PFSK-1 (cell line): ENCODE data around the gene SLC6A19.

Experiments
- FOXP2 ChIP-seq: optimal IDR thresholded peaks from 2 replicates; pipeline ENCODE3; 2011; ENCODE audit warnings: borderline replicate concordance, control low read depth, inconsistent platforms; ENCODE audit not compliant: insufficient read depth; ENCODE audit errors: extremely low read length, extremely low read depth
- POLR2AphosphoS5 ChIP-seq: IDR thresholded peaks from 2 replicates; pipeline ENCODE4 v1.6.1; 2012; ENCODE audit warnings: low read depth, mild to moderate bottlenecking, control low read depth, low read length, moderate library complexity
- REST ChIP-seq, 2 experiments: IDR thresholded peaks; 2 replicates each; pipeline versions ENCODE4 v1.6.1 to v1.8.0; 2011 to 2012; ENCODE audit warnings: low read depth in 2 of 2, low read length in 2 of 2, control low read depth in 1 of 2, inconsistent platforms in 1 of 2, mild to moderate bottlenecking in 1 of 2, moderate library complexity in 1 of 2; ENCODE audit not compliant: insufficient read depth in 1 of 2
- SIN3A ChIP-seq: IDR thresholded peaks from 2 replicates; pipeline ENCODE4 v1.6.1; 2012; ENCODE audit warnings: mild to moderate bottlenecking, low read length, moderate library complexity, borderline replicate concordance; ENCODE audit not compliant: insufficient read depth
- TAF1 ChIP-seq: IDR thresholded peaks from 2 replicates; pipeline ENCODE4 v1.6.1; 2012; ENCODE audit warnings: low read length, control low read depth, borderline replicate concordance; ENCODE audit not compliant: insufficient read depth

- TF ChIP-seq REST (IDR thresholded peaks at IDR 0.05; ENCODE audit: insufficient read depth in 1 of 2, low read depth in 2 of 2, low read length in 2 of 2) (no peak), POLR2AphosphoS5 (no peak), TAF1 (no peak), SIN3A (no peak), FOXP2 (no peak)
Observed at GRCh38 chr5:1180096-1180495, 21.3 kb upstream of the SLC6A19 start.
